AG04449 (cell line): ENCODE results near the gene LGI1.

Source experiments
- CTCF ChIA-PET: fragments of 350-600 bp; formaldehyde crosslinking; extraction: SDS; loops from one replicate; lab custom pipeline; 2021; ENCODE audit warnings: antibody characterized with exemption; lab: Yijun Ruan, JAX
- POLR2A ChIA-PET: fragments of 400-600, 350-600 bp; formaldehyde crosslinking; extraction: SDS; loops from one replicate; lab custom pipeline; 2020; ENCODE audit warnings: antibody characterized with exemption, inconsistent platforms; lab: Yijun Ruan, JAX
- DNase-seq: peaks from one replicate; pipeline ENCODE4 v3.0.0-alpha.2; 2010; ENCODE audit warnings: low read depth, low spot score
- H3K4me3 ChIP-seq: 2 replicates; pipeline ENCODE4 v1.5.1; 2011; ENCODE audit warnings: low read depth, mild to moderate bottlenecking, control low read depth, low read length
- CTCF ChIP-seq: IDR thresholded peaks from one replicate; pipeline ENCODE4 v1.5.1; 2011; ENCODE audit warnings: mild to moderate bottlenecking, moderate library complexity, low read length, control low read depth, inconsistent platforms; ENCODE audit not compliant: insufficient read depth; ENCODE audit errors: missing control alignments

Gene LGI1

GRCh38 chr10:93777092-93777491 lies 19.4 kb downstream of the LGI1 start:
- no peak overlapping the region for H3K4me3 ChIP-seq
- TF ChIP-seq CTCF: no peak
- DNase-seq: no peak
- ChIA-PET POLR2A (no interaction called here), CTCF (interaction anchor here (0.8 to 1.2 kb wide), 3 partner anchors 39 to 543 kb away, joined by 3 read pairs; no protein-coding TSS in a partner anchor)

DNA sequence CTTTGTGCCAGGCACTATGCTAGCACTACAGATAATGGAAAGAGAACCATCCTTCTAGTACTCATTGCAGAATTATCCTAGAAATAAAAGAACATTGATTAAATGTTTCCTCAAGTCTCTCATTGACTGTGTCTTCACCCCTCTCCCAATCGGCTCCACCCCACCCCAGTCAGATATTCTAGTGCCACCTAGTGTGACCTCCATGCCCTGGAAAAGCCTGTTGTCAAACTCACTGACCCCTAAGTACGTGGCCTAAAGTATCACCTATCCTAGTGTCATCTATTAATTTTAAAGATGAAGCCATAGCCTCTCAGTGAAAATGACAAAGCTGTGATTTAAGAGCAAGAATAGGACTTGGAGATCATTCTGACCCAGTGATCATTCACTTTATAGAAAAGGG lies 26.3 kb downstream of the LGI1 start:
- no peak overlapping the region for H3K4me3 ChIP-seq
- no peak for DNase-seq
- CTCF ChIA-PET: interaction anchor here (3.0 kb wide), 1 partner anchor 31 kb away, joined by 13 read pairs; no protein-coding TSS in a partner anchor
- TF ChIP-seq CTCF: no peak
- POLR2A ChIA-PET: no interaction called here

- no peak for TF ChIP-seq CTCF
- CTCF ChIA-PET: interaction anchor here (0.8 kb wide), 1 partner anchor 30 kb away, joined by 3 read pairs; no protein-coding TSS in a partner anchor
- POLR2A ChIA-PET: no interaction called here
Observed at GRCh38 chr10:93788413-93789208, 30.9 kb downstream of the LGI1 start.

GRCh38 chr10:93790439-93790838 lies 32.7 kb downstream of the LGI1 start:
- CTCF ChIA-PET: interaction anchor here (0.9 kb wide), 2 partner anchors 13 to 26 kb away, joined by 3 read pairs; no protein-coding TSS in a partner anchor
- no peak overlapping the region for H3K4me3 ChIP-seq
- no peak for TF ChIP-seq CTCF
- POLR2A ChIA-PET: no interaction called here
- no peak for DNase-seq

More at GRCh38 chr10:93788413-93789208, 30.9 kb downstream of the LGI1 start:
- DNase-seq: no peak
- H3K4me3 ChIP-seq: no peak overlapping the region

DNA sequence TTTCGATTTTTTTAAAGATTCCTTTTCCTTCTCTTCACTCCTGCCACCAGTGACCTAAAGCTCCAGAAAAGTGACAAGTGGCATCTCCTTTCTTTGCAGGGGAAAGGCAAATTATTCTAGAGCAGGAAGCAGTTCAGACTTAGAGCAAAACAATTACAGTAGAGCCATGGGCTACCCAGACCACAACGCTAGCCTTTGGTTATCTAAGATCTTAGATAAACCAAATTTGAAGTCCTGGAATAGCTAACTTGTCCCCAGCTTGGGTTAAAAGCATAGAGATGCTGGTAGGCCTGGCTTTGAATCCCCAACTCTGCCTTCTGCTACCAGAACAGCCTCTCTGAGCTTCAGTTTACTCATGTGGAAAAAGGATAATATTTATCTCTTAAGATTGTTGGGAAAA lies 38.4 kb downstream of the LGI1 start:
- ChIA-PET CTCF (interaction anchor here (1.2 to 1.5 kb wide), 2 partner anchors 9 to 10 kb away, joined by 3 read pairs; no protein-coding TSS in a partner anchor), POLR2A (no interaction called here)
- no peak for DNase-seq
- no peak overlapping the region for H3K4me3 ChIP-seq
- TF ChIP-seq CTCF: no peak

DNA sequence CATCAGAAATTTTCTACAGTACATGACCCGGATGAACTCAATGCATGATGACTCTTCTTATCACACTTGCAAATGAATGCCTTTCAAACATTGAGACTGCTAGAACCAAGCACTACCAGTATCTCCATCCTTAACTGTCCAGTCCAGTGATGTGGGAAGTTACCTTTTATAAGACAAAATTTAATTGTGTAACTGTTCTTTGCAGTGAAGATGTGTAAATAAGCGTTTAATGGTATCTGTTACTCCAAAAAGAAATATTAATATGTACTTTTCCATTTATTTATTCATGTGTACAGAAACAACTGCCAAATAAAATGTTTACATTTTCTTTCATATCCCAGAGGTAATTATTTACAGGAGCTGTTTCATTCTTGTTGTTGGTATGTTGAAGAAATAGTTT lies 40.1 kb downstream of the LGI1 start:
- POLR2A ChIA-PET: no interaction called here
- no peak for DNase-seq
- CTCF ChIA-PET: no interaction called here
- no peak overlapping the region for H3K4me3 ChIP-seq
- no peak for TF ChIP-seq CTCF
